T-helper 22 cell (primary cell): ENCODE data around the gene RBP5.
A peak's percentile ranks its signal among the peaks of the same experiment; 100 is the strongest.
"Not testable (repeated sequence)": the region's sequence is repeated elsewhere in the genome, so short reads cannot be mapped to it uniquely, and the experiment has no call there.

Experiments
- DNase-seq: peaks from one replicate; pipeline ENCODE4 v3.0.0-alpha.2; 2020; ENCODE audit warnings: low read depth

Gene RBP5

GRCh38 chr12:7122811-7123769, 5.6 kb downstream of the RBP5 start:
- DNase-seq: no peak

GRCh38 chr12:7121324-7121723, 7.4 kb downstream of the RBP5 start:
- no peak for DNase-seq

- DNase-seq: no peak
Observed at GRCh38 chr12:7120166-7120565, 8.5 kb downstream of the RBP5 start.

- DNase-seq: no peak
Observed at GRCh38 chr12:7118881-7119280, 9.8 kb downstream of the RBP5 start.

GRCh38 chr12:7117670-7118069, 11.0 kb downstream of the RBP5 start:
- DNase-seq: no peak

- DNase-seq: no peak
Observed at GRCh38 chr12:7116916-7117315, 11.8 kb downstream of the RBP5 start.

- DNase-seq: no peak
Observed at GRCh38 chr12:7116196-7116595, 12.5 kb downstream of the RBP5 start.

- DNase-seq: no peak
Observed at GRCh38 chr12:7114851-7115250, 13.8 kb downstream of the RBP5 start.

- no peak for DNase-seq
Observed at GRCh38 chr12:7114008-7114407, 14.7 kb downstream of the RBP5 start.

- no peak for DNase-seq
Observed at GRCh38 chr12:7113389-7113871, 15.3 kb downstream of the RBP5 start.

- no peak for DNase-seq
Observed at GRCh38 chr12:7112041-7112440, 16.6 kb downstream of the RBP5 start.

- no peak for DNase-seq
Observed at GRCh38 chr12:7110661-7111060, 18.0 kb downstream of the RBP5 start.

GRCh38 chr12:7109572-7109920, 19.1 kb downstream of the RBP5 start:
- DNase-seq: no peak

- peak; percentile 46 for DNase-seq
Observed at GRCh38 chr12:7108796-7109571, 19.7 kb downstream of the RBP5 start, which contains the start of gene C1RL. Gene C1RL (minus strand): TSS chr12:7109214. CDS start chr12:7109180, 34 bp downstream.

GRCh38 chr12:7108003-7108795, 20.5 kb downstream of the RBP5 start:
- peak; percentile 40 for DNase-seq

GRCh38 chr12:7107636-7108002, 21.1 kb downstream of the RBP5 start:
- DNase-seq: no peak

- DNase-seq: not testable (repeated sequence)
Observed at GRCh38 chr12:7107181-7107580, 21.5 kb downstream of the RBP5 start.

GRCh38 chr12:7106082-7106481, 22.6 kb downstream of the RBP5 start:
- no peak for DNase-seq

GRCh38 chr12:7103837-7104584, 24.7 kb downstream of the RBP5 start:
- no peak for DNase-seq

- DNase-seq: no peak
Observed at GRCh38 chr12:7102582-7102981, 26.1 kb downstream of the RBP5 start.

- DNase-seq: no peak
Observed at GRCh38 chr12:7101694-7102131, 27.0 kb downstream of the RBP5 start.
